Dendritic cell treated with granulocyte-macrophage colony-stimulating factor and Interleukin-4, amounts not matched to agents 40 ng/mL and 50 ng/mL, for 4 days (primary cell): Measurements from ENCODE around the gene PPP4R4.
"Not testable (repeated sequence)": the region's sequence is repeated elsewhere in the genome, so short reads cannot be mapped to it uniquely, and the experiment has no call there.

Experiments used
- H3K27ac Mint-ChIP-seq: one replicate; pipeline ENCODE4 v1.8.0; 2022; ENCODE audit warnings: mild to moderate bottlenecking, mixed read lengths
- H3K27me3 Mint-ChIP-seq: one replicate; pipeline ENCODE4 v1.8.0; 2022; ENCODE audit warnings: mild to moderate bottlenecking, mixed read lengths
- H3K36me3 Mint-ChIP-seq: one replicate; pipeline ENCODE4 v1.8.0; 2022; ENCODE audit warnings: low read depth, mixed read lengths
- H3K4me1 Mint-ChIP-seq: one replicate; pipeline ENCODE4 v1.8.0; 2022; ENCODE audit warnings: low read depth, mixed read lengths
- H3K4me3 Mint-ChIP-seq: one replicate; pipeline ENCODE4 v1.8.0; 2022; ENCODE audit warnings: mild to moderate bottlenecking, moderate library complexity, mixed read lengths
- H3K9me3 Mint-ChIP-seq: one replicate; pipeline ENCODE4 v1.8.0; 2022; ENCODE audit warnings: mixed read lengths
- intact Hi-C: fragments of 100-400 bp; cut with micrococcal nuclease; formaldehyde crosslinking; loops from one replicate; pipeline ENCODE4 v1.15.0; 2022

The PPP4R4 gene

DNA sequence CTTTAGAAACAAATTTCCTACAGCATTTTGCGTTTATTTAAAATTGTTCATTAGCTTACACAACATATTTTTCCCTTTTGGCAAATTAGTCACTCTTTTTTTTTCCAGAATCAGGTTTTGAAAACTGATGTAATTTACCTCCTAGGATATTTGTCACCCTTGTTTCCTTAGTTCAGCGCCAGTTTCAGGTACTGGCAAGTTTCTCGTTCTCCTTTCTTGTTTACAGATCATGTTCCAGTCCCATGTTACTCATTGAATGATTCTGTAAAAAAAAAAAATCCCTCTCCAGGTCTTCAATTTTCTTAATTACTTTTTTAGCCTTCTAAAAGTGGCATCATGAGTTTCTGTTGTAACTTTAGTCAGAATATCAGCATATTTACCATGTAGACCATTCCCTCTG is 2.7 kb downstream of the PPP4R4 start:
- Mint-ChIP-seq H3K36me3 (no peaks in the 10 kb centered on the region), H3K9me3 (no peaks in the 10 kb centered on the region), H3K27ac (no peak overlapping the region), H3K4me1 (peaks cover 25% of the 10 kb centered on the region), H3K27me3 (peaks cover 69% of the 10 kb centered on the region), H3K4me3 (no peak overlapping the region)
- intact Hi-C loops: no loop called here

DNA sequence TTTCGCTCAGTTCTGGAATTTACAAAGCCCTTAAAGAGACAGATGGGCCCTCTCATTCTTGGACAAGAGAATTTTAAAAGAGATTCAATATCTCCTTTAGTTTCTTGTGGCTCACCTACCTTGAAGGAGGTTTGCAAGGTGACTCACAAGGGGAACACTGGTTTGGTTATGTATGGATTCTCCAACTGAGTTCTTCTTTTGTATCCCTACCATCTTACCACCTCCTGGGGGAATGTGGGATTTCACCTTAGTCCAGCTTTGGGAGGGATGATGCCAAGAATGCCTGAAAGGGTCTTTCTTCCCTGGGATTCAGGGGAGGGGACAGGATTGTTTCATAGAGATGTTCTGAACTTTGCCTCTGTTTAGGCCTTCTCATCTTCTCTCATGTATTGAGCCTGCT is 3.7 kb downstream of the PPP4R4 start:
- H3K27ac Mint-ChIP-seq: no peak overlapping the region
- no peaks in the 10 kb centered on the region for H3K36me3 Mint-ChIP-seq
- H3K9me3 Mint-ChIP-seq: no peaks in the 10 kb centered on the region
- peaks cover 60% of the 10 kb centered on the region for H3K27me3 Mint-ChIP-seq
- no peak overlapping the region for H3K4me3 Mint-ChIP-seq
- intact Hi-C loops: loop anchor here (2.0 kb wide), 1 partner anchor 45 kb away; no protein-coding TSS in a partner anchor
- peaks cover 25% of the 10 kb centered on the region for H3K4me1 Mint-ChIP-seq

DNA sequence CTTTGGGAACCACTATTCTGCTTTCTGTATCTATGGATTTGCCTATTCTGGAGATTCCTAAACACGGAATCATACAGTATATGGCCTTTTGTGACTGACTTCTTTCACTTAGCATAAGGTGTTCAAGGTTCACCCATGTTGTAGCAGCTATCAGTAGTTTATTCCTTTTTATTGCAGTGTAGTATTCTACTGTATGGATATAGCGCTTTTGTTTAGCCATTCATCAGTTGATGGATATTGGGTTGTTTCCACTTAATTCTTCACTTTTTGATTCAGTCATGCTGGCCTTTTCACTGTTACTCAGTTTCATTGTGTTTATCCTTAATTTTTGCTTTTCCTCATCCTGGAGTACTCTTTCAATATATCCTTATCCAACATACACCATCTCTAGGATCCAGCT is 5.1 kb downstream of the PPP4R4 start:
- Mint-ChIP-seq H3K9me3 (no peaks in the 10 kb centered on the region), H3K27me3 (peaks cover 50% of the 10 kb centered on the region), H3K36me3 (no peaks in the 10 kb centered on the region), H3K4me3 (no peak overlapping the region), H3K27ac (no peak overlapping the region), H3K4me1 (peaks cover 16% of the 10 kb centered on the region)
- intact Hi-C loops: loop anchor here (2.0 kb wide), 1 partner anchor 46 kb away; no protein-coding TSS in a partner anchor

DNA sequence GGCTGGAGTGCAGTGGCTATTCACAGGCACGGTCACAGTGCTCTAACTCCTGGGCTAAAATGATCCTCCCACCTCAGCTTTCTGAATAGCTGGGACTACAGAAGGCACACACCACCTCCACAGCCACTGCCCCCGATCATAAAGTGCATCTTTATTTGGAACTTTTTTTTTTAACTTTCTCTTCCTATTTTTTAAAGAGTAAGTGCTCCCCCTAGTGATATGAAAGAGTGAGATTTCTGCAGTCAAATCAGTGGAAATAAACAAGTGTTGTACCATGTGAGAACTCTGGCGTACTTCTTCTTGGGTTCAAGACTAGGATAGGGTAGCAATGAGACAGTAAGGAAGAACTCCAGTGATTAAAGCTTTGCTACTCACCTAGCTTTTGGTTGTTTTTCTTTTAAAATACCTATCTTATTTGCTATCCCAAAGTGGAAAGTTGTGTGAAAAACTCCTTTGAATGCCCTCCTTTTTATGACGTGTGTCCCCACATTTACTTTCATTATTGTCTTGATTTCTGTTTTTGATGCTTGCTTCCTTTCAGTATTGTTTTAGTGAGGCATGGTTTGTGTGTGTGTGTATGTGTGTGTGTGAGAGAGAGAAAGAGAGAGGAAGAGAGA is 6.6 kb downstream of the PPP4R4 start:
- Mint-ChIP-seq H3K27ac (peak overlapping the region; percentile 2), H3K36me3 (no peaks in the 10 kb centered on the region), H3K9me3 (no peaks in the 10 kb centered on the region), H3K4me1 (peaks cover 6% of the 10 kb centered on the region), H3K4me3 (peak overlapping the region; percentile 0), H3K27me3 (peaks cover 38% of the 10 kb centered on the region)
- intact Hi-C loops: loop anchor here (1.0 kb wide), 1 partner anchor 144 kb away; no protein-coding TSS in a partner anchor

DNA sequence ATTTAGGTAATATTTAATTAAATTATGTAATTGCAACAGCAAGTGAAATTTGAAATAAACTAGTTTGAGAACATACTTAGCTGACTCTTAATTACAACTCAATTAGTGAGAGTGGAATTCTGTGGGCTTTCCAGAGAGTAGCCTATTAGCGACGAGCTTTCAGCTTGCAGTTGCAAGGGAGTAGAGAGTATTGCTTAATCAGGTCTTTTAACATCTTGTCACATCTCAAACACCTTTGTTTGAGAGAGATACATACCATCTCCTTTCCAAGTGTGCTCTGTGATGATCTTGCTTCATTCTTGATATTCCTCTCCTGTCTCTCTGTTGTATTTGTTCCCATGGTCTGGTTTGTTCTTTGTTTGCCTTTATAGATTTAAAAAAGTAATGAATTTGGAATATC is 7.7 kb downstream of the PPP4R4 start:
- Mint-ChIP-seq H3K4me3 (no peak overlapping the region), H3K27me3 (peaks cover 28% of the 10 kb centered on the region), H3K36me3 (no peaks in the 10 kb centered on the region), H3K27ac (no peak overlapping the region), H3K9me3 (no peaks in the 10 kb centered on the region), H3K4me1 (peaks cover 6% of the 10 kb centered on the region)
- intact Hi-C loops: no loop called here

DNA sequence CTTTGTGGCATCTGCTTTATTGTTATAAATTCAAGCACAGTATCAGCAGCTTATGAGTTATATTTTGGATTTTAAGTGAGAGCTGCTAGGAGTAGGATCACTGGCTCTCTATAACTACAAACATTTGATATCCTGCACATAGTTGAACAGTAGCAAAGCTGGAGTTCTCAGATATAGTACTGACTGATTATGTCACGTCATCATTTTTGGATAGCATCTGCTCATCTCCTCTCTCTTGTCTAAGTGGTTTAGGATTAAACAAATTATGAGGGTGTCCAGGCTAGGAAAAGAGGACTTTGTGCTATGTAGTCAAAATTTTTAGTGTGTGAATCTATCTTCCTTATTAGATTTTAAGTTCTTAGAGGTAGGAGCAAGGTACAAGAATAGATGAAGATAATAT is 18.4 kb downstream of the PPP4R4 start:
- no peak overlapping the region for H3K4me3 Mint-ChIP-seq
- H3K36me3 Mint-ChIP-seq: no peaks in the 10 kb centered on the region
- H3K4me1 Mint-ChIP-seq: no peaks in the 10 kb centered on the region
- H3K27ac Mint-ChIP-seq: no peak overlapping the region
- intact Hi-C loops: no loop called here
- H3K9me3 Mint-ChIP-seq: peaks cover 8% of the 10 kb centered on the region
- H3K27me3 Mint-ChIP-seq: peaks cover 8% of the 10 kb centered on the region

DNA sequence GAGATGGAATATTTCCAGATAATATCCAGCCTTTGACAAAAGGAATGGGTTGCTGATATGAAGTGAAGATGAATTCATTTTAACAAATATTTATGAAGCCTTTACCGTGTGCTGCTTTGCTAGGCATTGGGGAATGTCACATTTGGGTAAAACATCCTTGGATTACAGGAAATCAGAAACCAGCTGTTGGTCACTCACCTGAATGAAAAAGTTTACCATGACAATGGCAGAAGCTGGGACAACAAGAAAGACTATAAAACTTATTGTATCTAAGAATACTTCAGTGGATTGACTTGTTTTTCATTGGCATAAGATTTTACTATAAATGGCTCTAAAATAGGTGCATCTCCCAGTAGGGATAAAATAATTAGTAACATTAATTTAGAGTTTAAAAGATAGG is 19.7 kb downstream of the PPP4R4 start:
- intact Hi-C loops: no loop called here
- no peaks in the 10 kb centered on the region for H3K4me1 Mint-ChIP-seq
- H3K9me3 Mint-ChIP-seq: peaks cover 8% of the 10 kb centered on the region
- H3K27me3 Mint-ChIP-seq: peaks cover 5% of the 10 kb centered on the region
- no peaks in the 10 kb centered on the region for H3K36me3 Mint-ChIP-seq
- H3K27ac Mint-ChIP-seq: no peak overlapping the region
- no peak overlapping the region for H3K4me3 Mint-ChIP-seq

DNA sequence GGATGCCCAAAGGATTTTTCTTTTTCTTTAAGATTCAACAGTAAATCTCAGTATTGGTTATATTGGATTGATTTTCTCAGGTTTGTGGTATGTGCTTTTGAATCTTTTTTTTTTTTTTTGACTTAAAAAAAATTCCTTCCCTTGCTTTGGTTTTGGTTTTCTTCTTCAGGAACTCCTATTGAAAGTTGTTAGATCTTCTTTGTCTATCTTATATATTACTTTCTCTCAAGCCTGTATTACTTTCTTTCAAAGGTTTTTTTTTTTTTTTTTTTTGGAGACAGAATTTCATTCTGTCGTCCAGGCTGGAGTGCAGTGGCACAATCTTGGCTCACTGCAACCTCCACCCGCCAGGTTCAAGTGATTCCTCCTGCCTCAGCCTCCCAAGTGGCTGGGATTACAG is 21.9 kb downstream of the PPP4R4 start:
- intact Hi-C loops: no loop called here
- no peak overlapping the region for H3K27ac Mint-ChIP-seq
- peaks cover 7% of the 10 kb centered on the region for H3K27me3 Mint-ChIP-seq
- H3K4me1 Mint-ChIP-seq: no peaks in the 10 kb centered on the region
- H3K36me3 Mint-ChIP-seq: no peaks in the 10 kb centered on the region
- H3K9me3 Mint-ChIP-seq: peaks cover 29% of the 10 kb centered on the region
- H3K4me3 Mint-ChIP-seq: no peak overlapping the region

DNA sequence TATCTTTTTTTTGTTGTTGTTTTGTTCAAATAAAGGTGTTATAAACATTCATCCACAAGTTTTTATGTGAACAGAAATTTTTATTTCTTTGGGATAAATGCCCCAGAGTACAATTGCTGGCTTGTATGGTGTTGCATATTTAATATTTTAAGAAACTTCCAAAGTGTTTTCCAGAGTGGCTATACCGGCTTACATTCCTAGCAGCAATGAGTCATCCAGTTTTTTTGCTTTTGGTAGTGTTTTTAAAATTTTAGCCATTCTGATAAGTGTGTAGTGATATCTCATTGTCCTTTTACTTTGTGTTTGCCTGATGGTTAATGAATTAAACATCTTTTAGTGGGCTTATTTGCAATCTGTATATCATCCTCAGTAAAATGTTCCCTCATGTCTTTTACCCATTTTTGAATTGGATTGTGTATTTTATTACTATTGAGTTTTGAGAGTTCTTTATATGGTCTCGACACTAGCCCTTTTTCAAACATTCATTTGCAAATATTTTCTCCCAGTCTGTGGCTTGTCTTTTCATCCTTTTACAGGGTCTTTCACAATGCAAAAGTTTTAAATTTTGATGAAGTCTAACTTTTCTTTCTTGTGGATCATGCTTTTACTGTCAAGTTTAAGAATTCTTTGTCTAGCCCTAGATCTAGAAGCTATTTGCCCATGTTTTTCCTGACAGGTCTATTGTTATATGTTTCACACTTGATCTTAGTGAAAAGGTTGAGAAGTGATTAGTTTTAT is 29.5 kb downstream of the PPP4R4 start:
- Mint-ChIP-seq H3K4me1 (no peaks in the 10 kb centered on the region), H3K9me3 (peaks cover 21% of the 10 kb centered on the region), H3K36me3 (no peaks in the 10 kb centered on the region), H3K27ac (no peak overlapping the region), H3K27me3 (peaks cover 5% of the 10 kb centered on the region), H3K4me3 (no peak overlapping the region)
- intact Hi-C loops: no loop called here

DNA sequence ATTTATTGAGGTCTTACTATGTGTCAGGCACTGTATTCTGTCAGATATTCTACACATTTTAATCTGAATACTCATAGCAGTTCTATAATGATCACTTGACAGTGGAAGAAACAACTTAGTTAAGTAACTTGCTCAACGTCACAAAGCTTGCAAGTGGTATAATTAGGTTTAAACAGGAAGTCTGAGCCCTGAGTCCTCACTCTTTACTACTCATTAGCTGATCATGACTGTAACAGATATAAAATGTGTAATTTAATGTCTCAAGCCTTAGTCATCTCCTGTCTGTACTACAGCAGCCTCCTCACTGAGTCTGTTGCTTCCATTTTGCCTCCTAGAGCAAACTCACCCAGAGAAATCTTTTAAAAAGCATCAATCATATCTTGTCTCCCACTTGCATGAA is 38.9 kb downstream of the PPP4R4 start:
- Mint-ChIP-seq H3K4me1 (no peaks in the 10 kb centered on the region), H3K4me3 (no peak overlapping the region), H3K36me3 (no peaks in the 10 kb centered on the region), H3K27me3 (peaks cover 2% of the 10 kb centered on the region), H3K27ac (no peak overlapping the region), H3K9me3 (peaks cover 10% of the 10 kb centered on the region)
- intact Hi-C loops: no loop called here

DNA sequence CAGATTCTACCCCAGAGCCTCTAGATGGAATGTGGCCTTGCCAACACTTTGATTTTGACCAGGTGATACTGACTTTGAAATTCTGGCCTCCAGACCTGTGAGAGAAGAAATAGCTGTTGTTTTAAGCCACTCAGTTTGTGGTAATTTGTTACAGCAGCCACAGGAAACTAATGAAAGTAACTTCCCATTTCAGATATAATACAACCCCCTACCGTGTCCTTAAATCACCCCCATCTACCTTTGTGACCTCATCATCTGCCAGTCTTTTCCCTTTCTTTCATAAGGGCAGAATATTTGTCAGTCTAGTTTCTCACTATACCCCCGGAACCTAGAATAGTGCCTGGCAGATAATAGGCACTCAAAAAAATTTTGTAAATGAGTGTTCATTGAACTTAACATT is 39.6 kb downstream of the PPP4R4 start:
- Mint-ChIP-seq H3K9me3 (peaks cover 10% of the 10 kb centered on the region), H3K4me3 (no peak overlapping the region), H3K27ac (no peak overlapping the region), H3K36me3 (no peaks in the 10 kb centered on the region), H3K27me3 (peaks cover 2% of the 10 kb centered on the region), H3K4me1 (no peaks in the 10 kb centered on the region)
- intact Hi-C loops: no loop called here

DNA sequence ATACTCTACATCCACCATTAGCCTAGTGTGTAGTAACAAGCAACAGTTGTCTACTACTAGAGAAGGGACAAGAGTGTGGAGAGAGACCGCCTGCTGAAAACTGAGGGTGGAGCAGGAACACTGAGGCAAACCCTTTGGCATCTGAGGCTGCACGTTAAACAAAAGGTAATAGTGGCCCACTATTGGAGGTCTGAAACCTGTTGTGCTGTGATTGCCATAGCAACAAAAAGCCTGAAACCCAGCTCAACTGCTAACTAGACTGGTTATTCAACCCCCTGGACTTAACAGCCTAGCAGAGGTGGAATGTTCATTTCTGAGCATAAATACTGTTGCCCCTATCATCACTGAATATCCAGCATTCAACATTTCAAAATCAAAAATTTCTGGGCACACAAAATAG is 43.0 kb downstream of the PPP4R4 start:
- H3K4me3 Mint-ChIP-seq: no peak overlapping the region
- intact Hi-C loops: no loop called here
- H3K36me3 Mint-ChIP-seq: no peaks in the 10 kb centered on the region
- no peaks in the 10 kb centered on the region for H3K27me3 Mint-ChIP-seq
- no peak overlapping the region for H3K27ac Mint-ChIP-seq
- peaks cover 10% of the 10 kb centered on the region for H3K9me3 Mint-ChIP-seq
- no peaks in the 10 kb centered on the region for H3K4me1 Mint-ChIP-seq

DNA sequence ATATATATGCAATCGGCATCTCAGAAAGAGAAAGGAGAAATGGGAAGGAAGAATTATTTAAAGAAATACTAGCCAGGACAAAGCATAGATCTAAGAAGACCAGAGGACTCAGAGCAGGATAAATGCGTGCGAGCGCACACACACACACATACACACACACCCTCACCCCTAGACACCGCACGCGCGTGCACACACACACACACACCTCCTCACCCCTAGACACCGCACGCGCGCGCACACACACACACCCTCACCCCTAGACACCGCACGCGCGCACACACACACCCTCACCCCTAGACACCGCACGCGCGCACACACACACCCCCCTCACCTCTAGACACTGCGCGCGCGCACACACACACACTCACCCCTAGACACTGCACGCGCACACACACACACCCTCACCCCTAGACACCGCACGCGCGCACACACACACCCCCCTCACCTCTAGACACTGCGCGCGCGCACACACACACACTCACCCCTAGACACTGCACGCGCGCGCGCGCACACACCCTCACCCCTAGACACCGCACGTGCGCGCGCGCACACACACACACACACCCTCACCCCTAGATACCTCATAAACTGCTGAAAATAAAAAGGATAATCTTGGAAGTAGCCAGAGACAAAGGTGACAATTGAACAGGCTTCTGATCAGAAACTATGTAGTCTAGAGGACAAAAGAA is 44.2 kb downstream of the PPP4R4 start:
- H3K9me3 Mint-ChIP-seq, H3K4me1 Mint-ChIP-seq, H3K27ac Mint-ChIP-seq, H3K27me3 Mint-ChIP-seq, intact Hi-C loops, H3K36me3 Mint-ChIP-seq: not testable (repeated sequence)
- H3K4me3 Mint-ChIP-seq: peak overlapping the region; percentile 2

DNA sequence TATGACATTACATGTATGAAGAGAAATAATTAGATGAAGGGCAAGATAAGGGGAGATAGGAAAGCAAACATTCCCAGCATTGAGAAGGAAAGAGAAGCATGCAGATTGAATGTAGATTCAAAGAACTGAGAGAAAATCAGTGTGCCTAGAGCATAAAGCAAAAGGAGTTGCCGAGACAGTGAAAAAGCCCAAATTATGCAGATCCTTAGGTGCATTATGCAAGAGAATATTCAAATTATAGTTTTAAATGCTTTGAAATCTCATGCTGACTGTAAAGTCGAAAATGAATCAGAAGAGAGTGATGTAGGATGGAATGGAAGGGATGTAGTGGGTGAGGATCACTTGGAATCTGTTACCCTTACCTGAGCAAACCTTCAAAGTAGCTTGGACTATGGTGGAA is 49.9 kb downstream of the PPP4R4 start:
- intact Hi-C loops: no loop called here
- no peak overlapping the region for H3K27ac Mint-ChIP-seq
- H3K9me3 Mint-ChIP-seq: peaks cover 7% of the 10 kb centered on the region
- H3K4me3 Mint-ChIP-seq: no peak overlapping the region
- no peaks in the 10 kb centered on the region for H3K27me3 Mint-ChIP-seq
- H3K4me1 Mint-ChIP-seq: no peaks in the 10 kb centered on the region
- H3K36me3 Mint-ChIP-seq: no peaks in the 10 kb centered on the region
